Endothelial cell of umbilical vein (primary cell): Measurements from ENCODE around the gene INSM2. TPM values are rescaled to one million over a fixed set of nuclear protein-coding genes. Genes with fewer than 3 reads are reported as not detected.
A peak's percentile ranks its signal among the peaks of the same experiment; 100 is the strongest.

Experiments
- BruUV-seq: library from RNA; stranded (reverse); fragments of 400-500 nt; replicated peaks from 2 replicates; lab custom pipeline; 2021; lab: Mats Ljungman, UMichigan
- CTCF ChIA-PET: fragments of 300-600, 350-600 bp; sonication (Branson Sonifier 250); formaldehyde crosslinking; loops from one replicate; lab custom pipeline; 2021; ENCODE audit warnings: antibody characterized with exemption, inconsistent platforms; lab: Charles Lee
- POLR2A ChIA-PET: fragments of 300-600, 350-600 bp; sonication (Branson Sonifier 250); formaldehyde crosslinking; loops from one replicate; lab custom pipeline; 2021; ENCODE audit warnings: antibody characterized with exemption, inconsistent platforms; lab: Charles Lee
- DNase-seq: peaks from one replicate; pipeline ENCODE4 v3.0.0-alpha.2; 2011; ENCODE audit warnings: low read depth, low spot score
- FAIRE-seq: peaks from 2 replicates; lab custom pipeline; 2011; peaks lifted over from hg19 to GRCh38; lab: Jason Lieb, UNC
- H2AFZ ChIP-seq: 2 replicates; pipeline ENCODE4 v1.6.0; 2012; ENCODE audit warnings: low read depth, low read length, control low read depth, inconsistent platforms
- H3K27ac ChIP-seq: 2 replicates; pipeline ENCODE4 v1.5.1; 2011; ENCODE audit warnings: low read depth, mild to moderate bottlenecking, control low read depth, low read length, moderate library complexity; ENCODE audit not compliant: insufficient read depth
- H3K27me3 ChIP-seq, 2 experiments: 2 replicates each; pipeline versions ENCODE4 v1.6.0 to v1.6.1; 2011; ENCODE audit warnings: low read length in 2 of 2, mixed read lengths in 1 of 2; ENCODE audit not compliant: control insufficient read depth in 2 of 2, insufficient read depth in 2 of 2
- H3K36me3 ChIP-seq, 2 experiments: 2 replicates in 1 of 2; 3 replicates in 1 of 2; pipeline ENCODE4 v1.5.1; 2011; ENCODE audit warnings: low read length in 2 of 2, mild to moderate bottlenecking in 1 of 2, moderate library complexity in 1 of 2; ENCODE audit not compliant: control insufficient read depth in 2 of 2, insufficient read depth in 2 of 2; ENCODE audit errors: extremely low read depth in 1 of 2
- H3K4me1 ChIP-seq: 3 replicates; pipeline ENCODE4 v1.5.1; 2011; ENCODE audit warnings: mild to moderate bottlenecking, low read length; ENCODE audit not compliant: control insufficient read depth, insufficient read depth; ENCODE audit errors: extremely low read depth
- H3K4me2 ChIP-seq: 2 replicates; pipeline ENCODE4 v1.6.1; 2011; ENCODE audit warnings: low read length, control low read depth, mixed read lengths; ENCODE audit not compliant: insufficient read depth
- H3K4me3 ChIP-seq, 3 experiments: fragments of 200-600 bp in 1 of 3; sonication (generic), shearing (Covaris generic) in 1 of 3; replicated peaks in 1 of 3; 2 replicates each; pipeline ENCODE4 v1.5.1; 2011 to 2016; ENCODE audit warnings: control low read depth in 3 of 3, low read length in 3 of 3, mild to moderate bottlenecking in 2 of 3, inconsistent platforms in 1 of 3, low read depth in 1 of 3, moderate library complexity in 1 of 3; ENCODE audit not compliant: insufficient read depth in 1 of 3
- H3K79me2 ChIP-seq: 2 replicates; pipeline ENCODE4 v1.6.0; 2012; ENCODE audit warnings: low read length, inconsistent platforms; ENCODE audit not compliant: control insufficient read depth, insufficient read depth
- H3K9ac ChIP-seq: replicated peaks from 2 replicates; pipeline ENCODE3; 2011; ENCODE audit warnings: low read length, control low read depth; ENCODE audit not compliant: insufficient read depth; ENCODE audit errors: extremely low read depth
- H3K9me1 ChIP-seq: replicated peaks from 3 replicates; pipeline ENCODE4 v1.6.0; 2011; ENCODE audit warnings: mild to moderate bottlenecking, low read length; ENCODE audit not compliant: control insufficient read depth, insufficient read depth; ENCODE audit errors: extremely low read depth
- H3K9me3 ChIP-seq: replicated peaks from 2 replicates; pipeline ENCODE4 v1.5.1; 2012; ENCODE audit warnings: low read length, inconsistent platforms; ENCODE audit not compliant: control insufficient read depth, insufficient read depth
- H4K20me1 ChIP-seq: replicated peaks from 2 replicates; pipeline ENCODE3; 2011; ENCODE audit warnings: mild to moderate bottlenecking, low read length; ENCODE audit not compliant: control insufficient read depth, insufficient read depth; ENCODE audit errors: extremely low read depth
- EZH2 ChIP-seq: IDR thresholded peaks from 2 replicates; pipeline ENCODE4 v1.6.1; 2012; ENCODE audit warnings: borderline replicate concordance, low read depth, mild to moderate bottlenecking, moderate library complexity, low read length, inconsistent platforms; ENCODE audit not compliant: severe bottlenecking
- FOS ChIP-seq: IDR thresholded peaks from 2 replicates; pipeline ENCODE4 v1.6.1; 2011; ENCODE audit warnings: mild to moderate bottlenecking, low read length, moderate library complexity, borderline replicate concordance; ENCODE audit not compliant: insufficient read depth
- GATA2 ChIP-seq: IDR thresholded peaks from 2 replicates; pipeline ENCODE4 v1.7.0; 2011; ENCODE audit warnings: low read depth, mild to moderate bottlenecking, moderate library complexity, mixed read lengths, low read length; ENCODE audit not compliant: insufficient read length, insufficient read depth
- JUN ChIP-seq: IDR thresholded peaks from 2 replicates; pipeline ENCODE4 v1.6.1; 2011; ENCODE audit warnings: borderline replicate concordance, low read depth; ENCODE audit not compliant: insufficient read length, insufficient read depth
- MYC ChIP-seq: IDR thresholded peaks from one replicate; pipeline ENCODE4 v1.6.1; 2011; ENCODE audit warnings: mild to moderate bottlenecking, low read depth, low read length
- POLR2A ChIP-seq: IDR thresholded peaks from 2 replicates; pipeline ENCODE4 v1.6.1; 2012; ENCODE audit warnings: low read depth, mild to moderate bottlenecking, control low read depth, low read length
- POLR2AphosphoS5 ChIP-seq: IDR thresholded peaks from 2 replicates; pipeline ENCODE4 v1.6.1; 2012; ENCODE audit warnings: low read depth, mild to moderate bottlenecking, control low read depth, low read length, moderate library complexity; ENCODE audit not compliant: insufficient read depth
- dilution Hi-C: fragments of 300-500 bp; cut with MboI; formaldehyde crosslinking; loops from one replicate; pipeline ENCODE4 v1.15.0; 2019; ENCODE audit warnings: low sequenced_read_pairs; ENCODE audit not compliant: extremely low pct_ligation_motif_present
- intact Hi-C: fragments of 100-400 bp; cut with micrococcal nuclease; formaldehyde crosslinking; loops from one replicate; pipeline ENCODE4 v1.10.0; 2022
- polyA plus RNA-seq, 4 experiments: library from polyadenylated mRNA; depleted of rRNA in 3 of 4; stranded (reverse) in 3 of 4; unstranded in 1 of 4; fragments of >200 nt; gene quantifications; 2 replicates each; pipeline versions ENCODE4 v1.2.1 to v1.2.3, GENCODE V29; 2011 to 2012; ENCODE audit warnings: missing spikeins in 1 of 4
- total RNA-seq: library from RNA; stranded (reverse); gene quantifications from 2 replicates; pipeline ENCODE4 v1.2.3, GENCODE V29; 2021
- TF ChIP-seq, protein P1 (sequence below): IDR thresholded peaks from 2 replicates; pipeline ENCODE4 v1.6.1; 2011; ENCODE audit not compliant: insufficient read depth, insufficient read length
- TF ChIP-seq, protein P2 (sequence below), 2 donors: IDR thresholded peaks; 1 replicate in 1 of 2; 2 replicates in 1 of 2; pipeline ENCODE4 v1.5.1; 2011; ENCODE audit warnings: low read length in 2 of 2, mild to moderate bottlenecking in 2 of 2, moderate library complexity in 2 of 2, control low read depth in 1 of 2, inconsistent platforms in 1 of 2, low read depth in 1 of 2; ENCODE audit not compliant: insufficient read depth in 1 of 2; ENCODE audit errors: extremely low read depth in 1 of 2

INSM2 gene
- total and polyA plus RNA-seq, 2 donors (not counting 3 experiments of a cell fraction or from before 2014, with no cell fraction given): not detected

DNA sequence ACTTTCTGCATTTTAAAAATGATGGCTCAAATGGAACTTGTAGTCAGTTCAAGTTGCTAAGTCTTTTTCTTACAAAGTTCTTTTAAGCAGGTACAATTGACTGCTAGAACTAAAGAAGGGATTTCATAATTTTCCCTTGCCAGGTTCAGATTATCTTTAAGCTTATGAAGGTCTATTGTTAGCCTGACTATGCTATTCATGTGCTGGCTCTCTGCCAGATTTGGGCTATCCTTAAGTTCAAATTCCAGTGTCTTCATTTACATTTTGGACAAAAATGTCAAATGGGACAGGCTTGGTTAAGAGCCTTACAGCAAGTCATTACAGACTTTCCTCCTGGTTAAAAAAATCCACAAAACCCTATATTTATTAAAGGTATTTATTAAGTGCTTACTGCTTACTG lies 42.3 kb downstream of the INSM2 start:
- Histone ChIP-seq H3K4me2 (no peak overlapping the region), H3K79me2 (no peaks in the 10 kb centered on the region), H3K9me3 (no peaks in the 10 kb centered on the region), H3K4me3 (no peak overlapping the region), H3K9ac (no peak overlapping the region), H3K4me1 (no peaks in the 10 kb centered on the region), H3K27me3 (no peaks in the 10 kb centered on the region), H3K9me1 (no peaks in the 10 kb centered on the region), H2AFZ (no peak overlapping the region), H4K20me1 (no peaks in the 10 kb centered on the region), H3K27ac (no peak overlapping the region), H3K36me3 (no peaks in the 10 kb centered on the region)
- ChIA-PET CTCF (interaction anchor here (0.8 to 2.5 kb wide), 2 partner anchors 33 to 137 kb away, joined by 3 to 8 read pairs; no protein-coding TSS in a partner anchor), POLR2A (interaction anchor here (0.6 kb wide), 1 partner anchor 185 kb away, joined by 4 read pairs; no protein-coding TSS in a partner anchor)
- intact Hi-C loops (no loop called here), dilution Hi-C loops (no loop called here)
- no peak for TF ChIP-seq JUN
- FAIRE-seq (no peak), DNase-seq (peak; percentile 9)
- no TSS peak for BruUV-seq

DNA sequence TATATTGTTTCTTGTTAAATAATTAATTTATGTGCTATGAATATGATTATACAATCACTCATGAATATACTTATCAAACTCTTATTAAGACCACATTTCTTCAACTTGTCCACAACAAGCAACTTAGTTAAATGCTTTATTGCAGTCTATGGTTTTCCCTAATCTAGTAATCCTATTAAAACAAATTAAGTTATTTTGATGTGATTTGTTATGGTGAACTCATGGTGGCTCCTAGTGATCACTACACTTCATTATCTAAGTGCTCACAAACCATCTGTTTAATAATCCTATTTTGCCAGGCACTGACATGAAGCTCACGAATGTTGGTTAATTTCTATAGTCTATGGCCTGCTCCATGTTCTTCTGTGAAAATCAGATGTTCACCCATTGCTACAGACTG lies 42.9 kb downstream of the INSM2 start:
- CTCF ChIA-PET: interaction anchor here (1.0 to 2.5 kb wide), 2 partner anchors 60 to 137 kb away, joined by 3 to 8 read pairs; no protein-coding TSS in a partner anchor
- peak; percentile 61 for FAIRE-seq
- no peak overlapping the region for H3K4me2 ChIP-seq

More for the DNA sequence above, 42.9 kb downstream of the INSM2 start:
- no peak for TF ChIP-seq FOS
- no peak for TF ChIP-seq GATA2
- TF ChIP-seq, protein P1, sequence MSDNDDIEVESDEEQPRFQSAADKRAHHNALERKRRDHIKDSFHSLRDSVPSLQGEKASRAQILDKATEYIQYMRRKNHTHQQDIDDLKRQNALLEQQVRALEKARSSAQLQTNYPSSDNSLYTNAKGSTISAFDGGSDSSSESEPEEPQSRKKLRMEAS: no peak
- TF ChIP-seq POLR2A: no peak
- no peak for TF ChIP-seq EZH2
- no peak for TF ChIP-seq JUN
- TF ChIP-seq POLR2AphosphoS5: no peak
- TF ChIP-seq, protein P2, sequence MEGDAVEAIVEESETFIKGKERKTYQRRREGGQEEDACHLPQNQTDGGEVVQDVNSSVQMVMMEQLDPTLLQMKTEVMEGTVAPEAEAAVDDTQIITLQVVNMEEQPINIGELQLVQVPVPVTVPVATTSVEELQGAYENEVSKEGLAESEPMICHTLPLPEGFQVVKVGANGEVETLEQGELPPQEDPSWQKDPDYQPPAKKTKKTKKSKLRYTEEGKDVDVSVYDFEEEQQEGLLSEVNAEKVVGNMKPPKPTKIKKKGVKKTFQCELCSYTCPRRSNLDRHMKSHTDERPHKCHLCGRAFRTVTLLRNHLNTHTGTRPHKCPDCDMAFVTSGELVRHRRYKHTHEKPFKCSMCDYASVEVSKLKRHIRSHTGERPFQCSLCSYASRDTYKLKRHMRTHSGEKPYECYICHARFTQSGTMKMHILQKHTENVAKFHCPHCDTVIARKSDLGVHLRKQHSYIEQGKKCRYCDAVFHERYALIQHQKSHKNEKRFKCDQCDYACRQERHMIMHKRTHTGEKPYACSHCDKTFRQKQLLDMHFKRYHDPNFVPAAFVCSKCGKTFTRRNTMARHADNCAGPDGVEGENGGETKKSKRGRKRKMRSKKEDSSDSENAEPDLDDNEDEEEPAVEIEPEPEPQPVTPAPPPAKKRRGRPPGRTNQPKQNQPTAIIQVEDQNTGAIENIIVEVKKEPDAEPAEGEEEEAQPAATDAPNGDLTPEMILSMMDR (IDR thresholded peaks at IDR 0.05; ENCODE audit: extremely low read depth in 1 of 2, insufficient read depth in 1 of 2, low read depth in 1 of 2, low read length in 2 of 2): no peak
- no peak for TF ChIP-seq MYC
- Histone ChIP-seq H3K9me3 (no peaks in the 10 kb centered on the region), H3K4me1 (no peaks in the 10 kb centered on the region), H4K20me1 (no peaks in the 10 kb centered on the region), H3K4me3 (no peak overlapping the region), H3K27me3 (no peaks in the 10 kb centered on the region), H3K9ac (no peak overlapping the region), H3K79me2 (no peaks in the 10 kb centered on the region), H3K36me3 (no peaks in the 10 kb centered on the region), H3K27ac (no peak overlapping the region), H2AFZ (no peak overlapping the region), H3K9me1 (no peaks in the 10 kb centered on the region)
- intact Hi-C loops (no loop called here), dilution Hi-C loops (no loop called here)
- POLR2A ChIA-PET: interaction anchor here (0.6 kb wide), 1 partner anchor 185 kb away, joined by 4 read pairs; no protein-coding TSS in a partner anchor
- no TSS peak for BruUV-seq
- no peak for DNase-seq
